HepG2 (cell line): ENCODE data around the gene IFRD1. TPM values are rescaled to one million over a fixed set of nuclear protein-coding genes. Genes with fewer than 3 reads are reported as not detected.

Experiments used
- ATAC-seq: fragments of 200-7000 bp; cut with Tn5 transposase; 3 replicates; pipeline ENCODE4 v1.9.1; 2020; ENCODE audit warnings: mild to moderate bottlenecking, moderate library complexity
- BruUV-seq: library from RNA; stranded (reverse); fragments of 400-500 nt; replicated peaks from 2 replicates; lab custom pipeline; 2021; lab: Mats Ljungman, UMichigan
- CTCF ChIA-PET: fragments of 300-600 bp; formaldehyde crosslinking; extraction: SDS; loops from one replicate; lab custom pipeline; 2021; ENCODE audit warnings: low total read pairs, inconsistent platforms, low intra/inter-chr PET ratio; lab: Yijun Ruan, JAX
- POLR2A ChIA-PET: fragments of 350-600 bp; sonication (Branson Sonifier 250); formaldehyde crosslinking; loops from one replicate; lab custom pipeline; 2020; ENCODE audit warnings: antibody characterized with exemption, inconsistent platforms; lab: Yijun Ruan, JAX
- DNase-seq: peaks from one replicate; pipeline ENCODE4 v3.0.0-alpha.2; 2015; ENCODE audit warnings: low spot score
- FAIRE-seq: peaks from 3 replicates; lab custom pipeline; 2011; peaks lifted over from hg19 to GRCh38; lab: Jason Lieb, UNC
- H2AFZ ChIP-seq: one replicate; pipeline ENCODE4 v1.6.1; 2011; ENCODE audit warnings: low read length, inconsistent platforms
- H3K27ac ChIP-seq: fragments of 300-600 bp; 3 replicates; pipeline ENCODE4 v1.8.0; 2011; ENCODE audit warnings: mixed run types, mild to moderate bottlenecking, mixed read lengths, low read length, inconsistent platforms; ENCODE audit not compliant: insufficient read depth; ENCODE audit errors: extremely low read length
- H3K27me3 ChIP-seq, 2 experiments: fragments of 200-600 bp in 1 of 2; 2 replicates in 1 of 2; 3 replicates in 1 of 2; pipeline versions ENCODE4 v1.6.0 to v1.8.0; 2011; ENCODE audit warnings: low read length in 2 of 2, mild to moderate bottlenecking in 2 of 2, moderate library complexity in 2 of 2, inconsistent platforms in 1 of 2; ENCODE audit not compliant: insufficient read depth in 2 of 2, control insufficient read depth in 1 of 2
- H3K36me3 ChIP-seq, 2 experiments: fragments of 200-600 bp in 1 of 2; replicated peaks in 1 of 2; 2 replicates in 1 of 2; 3 replicates in 1 of 2; pipeline versions ENCODE4 v1.5.1 to v1.8.0; 2011; ENCODE audit warnings: low read length in 2 of 2, inconsistent platforms in 1 of 2; ENCODE audit not compliant: insufficient read depth in 2 of 2, control insufficient read depth in 1 of 2
- H3K4me1 ChIP-seq: 2 replicates; pipeline ENCODE4 v1.5.1; 2012; ENCODE audit warnings: low read length, inconsistent platforms; ENCODE audit not compliant: insufficient read depth
- H3K4me2 ChIP-seq: 2 replicates; pipeline ENCODE4 v1.6.0; 2011; ENCODE audit warnings: low read depth, low read length, inconsistent platforms
- H3K4me3 ChIP-seq, 3 experiments: fragments of 200-600 bp in 1 of 3; sonication (generic), shearing (Covaris generic) in 1 of 3; replicated peaks in 1 of 3; 2 replicates each; pipeline ENCODE4 v1.5.1; 2011 to 2016; ENCODE audit warnings: low read length in 3 of 3, inconsistent platforms in 2 of 3, low read depth in 2 of 3, mild to moderate bottlenecking in 2 of 3, control low read depth in 1 of 3, mixed read lengths in 1 of 3; ENCODE audit not compliant: insufficient read depth in 1 of 3
- H3K79me2 ChIP-seq: one replicate; pipeline ENCODE4 v1.6.1; 2011; ENCODE audit warnings: low read length, inconsistent platforms; ENCODE audit not compliant: insufficient read depth
- H3K9ac ChIP-seq: 2 replicates; pipeline ENCODE4 v1.6.0; 2011; ENCODE audit warnings: mild to moderate bottlenecking, low read depth, low read length, inconsistent platforms; ENCODE audit not compliant: insufficient read depth
- H3K9me3 ChIP-seq: 2 replicates; pipeline ENCODE4 v1.5.1; 2012; ENCODE audit warnings: mild to moderate bottlenecking, low read length
- H4K20me1 ChIP-seq: 2 replicates; pipeline ENCODE4 v1.6.0; 2011; ENCODE audit warnings: inconsistent platforms, mild to moderate bottlenecking, low read length, moderate library complexity; ENCODE audit not compliant: insufficient read depth
- EZH2 ChIP-seq: conservative IDR thresholded peaks from 2 replicates; pipeline ENCODE4 v1.6.1; 2012; ENCODE audit warnings: mild to moderate bottlenecking, low read depth, low read length, moderate library complexity
- NFIB ChIP-seq: sonication (generic); formaldehyde crosslinking; IDR thresholded peaks from 2 replicates; pipeline ENCODE4 v1.9.0; 2021; ENCODE audit warnings: missing genetic modification reagents, mild to moderate bottlenecking, borderline replicate concordance
- NR2C2 ChIP-seq: sonication (generic); formaldehyde crosslinking; IDR thresholded peaks from 2 replicates; pipeline ENCODE4 v1.4.0; 2020; ENCODE audit warnings: missing genetic modification reagents, mild to moderate bottlenecking, moderate library complexity, borderline replicate concordance
- SMAD1 ChIP-seq: sonication (generic); formaldehyde crosslinking; IDR thresholded peaks from 2 replicates; pipeline ENCODE4 v1.4.0; 2020; ENCODE audit warnings: missing genetic modification reagents, low read depth, mild to moderate bottlenecking, borderline replicate concordance
- ZNF441 ChIP-seq: sonication (generic); formaldehyde crosslinking; IDR thresholded peaks from 2 replicates; pipeline ENCODE4 v1.7.0; 2021; ENCODE audit warnings: missing genetic modification reagents, borderline replicate concordance
- ZNF563 ChIP-seq: sonication (generic); formaldehyde crosslinking; IDR thresholded peaks from 2 replicates; pipeline ENCODE4 v1.8.0; 2022; ENCODE audit warnings: mild to moderate bottlenecking, moderate library complexity, missing genetic modification reagents
- ZNF564 ChIP-seq: sonication (generic); formaldehyde crosslinking; IDR thresholded peaks from 2 replicates; pipeline ENCODE4 v1.8.1; 2023; ENCODE audit warnings: mild to moderate bottlenecking, missing genetic modification reagents
- ZNF598 ChIP-seq: sonication (generic); formaldehyde crosslinking; IDR thresholded peaks from 2 replicates; pipeline ENCODE4 v1.5.1; 2020; ENCODE audit warnings: mild to moderate bottlenecking, missing genetic modification reagents, borderline replicate concordance
- ZNF776 ChIP-seq: sonication (generic); formaldehyde crosslinking; IDR thresholded peaks from 2 replicates; pipeline ENCODE4 v1.4.0; 2020; ENCODE audit warnings: mild to moderate bottlenecking, missing genetic modification reagents
- WGBS: methylation state at CpG from one replicate; pipeline ENCODE4 v1.1.6; 2017; ENCODE audit warnings: low lambda C conversion rate; 5-methylcytosine and 5-hydroxymethylcytosine counted together
- in situ Hi-C: cut with HindIII; loops from 2 replicates; pipeline ENCODE4 v1.10.0; 2017; ENCODE audit warnings: low pct_unique_long_range_greater_than_20kb; ENCODE audit not compliant: extremely low pct_ligation_motif_present
- intact Hi-C: fragments of 100-400 bp; cut with micrococcal nuclease; formaldehyde crosslinking; loops from one replicate; pipeline ENCODE4 v1.10.0; 2022; ENCODE audit not compliant: unreplicated experiment
- polyA plus RNA-seq, 8 experiments: library from polyadenylated mRNA; depleted of rRNA in 3 of 8; stranded (reverse) in 7 of 8; unstranded in 1 of 8; fragments of >200 nt; fragmentation: Illumina TruSeq in 4 of 8; extraction: Trizol in 4 of 8; gene quantifications; 2 replicates each; pipeline versions ENCODE4 v1.2.1 to v1.2.3, GENCODE V29; 2011 to 2016; ENCODE audit warnings: low read depth in 4 of 8, missing spikeins in 1 of 8, mixed read lengths in 1 of 8; ENCODE audit not compliant: insufficient read depth in 1 of 8
- total RNA-seq, 5 experiments: library from RNA; depleted of rRNA; stranded (reverse); fragments of >200 nt; fragmentation: Illumina TruSeq; extraction: Trizol; gene quantifications; 2 replicates each; pipeline ENCODE4 v1.2.3, GENCODE V29; 2016; ENCODE audit warnings: low read depth in 1 of 5
- TF ChIP-seq, protein P1 (sequence below), 2 experiments: fragments of 450-650 bp in 1 of 2; sonication (generic) in 1 of 2; formaldehyde crosslinking in 1 of 2; IDR thresholded peaks; 2 replicates each; pipeline versions ENCODE4 v1.6.1 to v1.8.0; 2016 to 2022; ENCODE audit warnings: antibody characterized with exemption in 1 of 2, mild to moderate bottlenecking in 1 of 2, missing genetic modification reagents in 1 of 2
- TF ChIP-seq, protein P2 (sequence below): sonication (generic); formaldehyde crosslinking; IDR thresholded peaks from 2 replicates; pipeline ENCODE4 v1.4.0; 2020; ENCODE audit warnings: missing genetic modification reagents
- TF ChIP-seq, protein P3 (sequence below): sonication (generic); formaldehyde crosslinking; IDR thresholded peaks from 2 replicates; pipeline ENCODE4 v1.4.0; 2020; ENCODE audit warnings: mild to moderate bottlenecking, low read depth, missing genetic modification reagents

Gene IFRD1
- total and polyA plus RNA-seq, 2 of the 13 experiments (the other 11 are each of a cell fraction or from before 2014, with no cell fraction given): 50.9 to 55.5 TPM

DNA sequence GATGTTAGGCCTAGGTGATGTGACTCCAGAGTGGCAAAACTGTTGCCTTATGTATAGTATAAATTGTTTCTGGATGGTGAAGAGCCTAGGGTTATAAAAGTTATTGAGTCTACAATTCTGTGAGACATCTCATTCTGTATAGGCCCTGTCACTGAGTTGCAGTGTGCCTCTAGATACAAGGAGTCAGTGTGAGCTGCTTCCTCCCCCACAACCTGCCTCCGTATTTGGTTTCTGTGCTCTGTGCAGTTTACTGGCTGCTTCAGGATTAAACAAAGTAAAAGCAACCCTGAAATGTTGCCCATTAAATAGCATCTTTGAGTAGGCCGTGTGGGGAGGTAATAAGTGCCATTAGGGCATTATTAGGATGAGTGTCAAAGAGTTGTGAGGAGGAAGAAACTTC, 1.9 kb upstream of the IFRD1 start:
- intact Hi-C loops: no loop called here
- FAIRE-seq: no peak
- Histone ChIP-seq H2AFZ (no peak overlapping the region), H3K27me3 (no peaks in the 10 kb centered on the region; a peak in 1 of 5 replicates), H3K4me3 (no peak overlapping the region), H3K4me1 (peaks cover 37% of the 10 kb centered on the region), H3K27ac (no peak overlapping the region), H3K36me3 (no peaks in the 10 kb centered on the region), H4K20me1 (peaks cover 19% of the 10 kb centered on the region), H3K4me2 (no peak overlapping the region; the same call in 1 of the 2 replicates), H3K79me2 (peaks cover 26% of the 10 kb centered on the region), H3K9ac (no peak overlapping the region), H3K9me3 (no peaks in the 10 kb centered on the region)
- POLR2A ChIA-PET: no interaction called here
- BruUV-seq: no TSS peak
- WGBS: 61% methylated on average over 2 of the region's 2 CpGs
- ATAC-seq: no peak
- no peak for DNase-seq
- in situ Hi-C loops: no loop called here
- CTCF ChIA-PET: no interaction called here
- TF ChIP-seq, protein P1, sequence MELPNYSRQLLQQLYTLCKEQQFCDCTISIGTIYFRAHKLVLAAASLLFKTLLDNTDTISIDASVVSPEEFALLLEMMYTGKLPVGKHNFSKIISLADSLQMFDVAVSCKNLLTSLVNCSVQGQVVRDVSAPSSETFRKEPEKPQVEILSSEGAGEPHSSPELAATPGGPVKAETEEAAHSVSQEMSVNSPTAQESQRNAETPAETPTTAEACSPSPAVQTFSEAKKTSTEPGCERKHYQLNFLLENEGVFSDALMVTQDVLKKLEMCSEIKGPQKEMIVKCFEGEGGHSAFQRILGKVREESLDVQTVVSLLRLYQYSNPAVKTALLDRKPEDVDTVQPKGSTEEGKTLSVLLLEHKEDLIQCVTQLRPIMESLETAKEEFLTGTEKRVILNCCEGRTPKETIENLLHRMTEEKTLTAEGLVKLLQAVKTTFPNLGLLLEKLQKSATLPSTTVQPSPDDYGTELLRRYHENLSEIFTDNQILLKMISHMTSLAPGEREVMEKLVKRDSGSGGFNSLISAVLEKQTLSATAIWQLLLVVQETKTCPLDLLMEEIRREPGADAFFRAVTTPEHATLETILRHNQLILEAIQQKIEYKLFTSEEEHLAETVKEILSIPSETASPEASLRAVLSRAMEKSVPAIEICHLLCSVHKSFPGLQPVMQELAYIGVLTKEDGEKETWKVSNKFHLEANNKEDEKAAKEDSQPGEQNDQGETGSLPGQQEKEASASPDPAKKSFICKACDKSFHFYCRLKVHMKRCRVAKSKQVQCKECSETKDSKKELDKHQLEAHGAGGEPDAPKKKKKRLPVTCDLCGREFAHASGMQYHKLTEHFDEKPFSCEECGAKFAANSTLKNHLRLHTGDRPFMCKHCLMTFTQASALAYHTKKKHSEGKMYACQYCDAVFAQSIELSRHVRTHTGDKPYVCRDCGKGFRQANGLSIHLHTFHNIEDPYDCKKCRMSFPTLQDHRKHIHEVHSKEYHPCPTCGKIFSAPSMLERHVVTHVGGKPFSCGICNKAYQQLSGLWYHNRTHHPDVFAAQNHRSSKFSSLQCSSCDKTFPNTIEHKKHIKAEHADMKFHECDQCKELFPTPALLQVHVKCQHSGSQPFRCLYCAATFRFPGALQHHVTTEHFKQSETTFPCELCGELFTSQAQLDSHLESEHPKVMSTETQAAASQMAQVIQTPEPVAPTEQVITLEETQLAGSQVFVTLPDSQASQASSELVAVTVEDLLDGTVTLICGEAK (IDR thresholded peaks at IDR 0.05): no peak
- TF ChIP-seq, protein P1 (CRISPR knock-in tag; IDR thresholded peaks at IDR 0.05): no peak
- TF ChIP-seq SMAD1 (CRISPR knock-in tag) (no peak), ZNF441 (CRISPR knock-in tag) (no peak), ZNF776 (CRISPR knock-in tag) (no peak), EZH2 (no peak), ZNF563 (no peak), ZNF564 (CRISPR knock-in tag) (no peak), ZNF598 (CRISPR knock-in tag) (no peak), NFIB (CRISPR knock-in tag) (no peak), NR2C2 (CRISPR knock-in tag) (no peak)
- TF ChIP-seq, protein P2, sequence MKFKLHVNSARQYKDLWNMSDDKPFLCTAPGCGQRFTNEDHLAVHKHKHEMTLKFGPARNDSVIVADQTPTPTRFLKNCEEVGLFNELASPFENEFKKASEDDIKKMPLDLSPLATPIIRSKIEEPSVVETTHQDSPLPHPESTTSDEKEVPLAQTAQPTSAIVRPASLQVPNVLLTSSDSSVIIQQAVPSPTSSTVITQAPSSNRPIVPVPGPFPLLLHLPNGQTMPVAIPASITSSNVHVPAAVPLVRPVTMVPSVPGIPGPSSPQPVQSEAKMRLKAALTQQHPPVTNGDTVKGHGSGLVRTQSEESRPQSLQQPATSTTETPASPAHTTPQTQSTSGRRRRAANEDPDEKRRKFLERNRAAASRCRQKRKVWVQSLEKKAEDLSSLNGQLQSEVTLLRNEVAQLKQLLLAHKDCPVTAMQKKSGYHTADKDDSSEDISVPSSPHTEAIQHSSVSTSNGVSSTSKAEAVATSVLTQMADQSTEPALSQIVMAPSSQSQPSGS: no peak
- TF ChIP-seq, protein P3, sequence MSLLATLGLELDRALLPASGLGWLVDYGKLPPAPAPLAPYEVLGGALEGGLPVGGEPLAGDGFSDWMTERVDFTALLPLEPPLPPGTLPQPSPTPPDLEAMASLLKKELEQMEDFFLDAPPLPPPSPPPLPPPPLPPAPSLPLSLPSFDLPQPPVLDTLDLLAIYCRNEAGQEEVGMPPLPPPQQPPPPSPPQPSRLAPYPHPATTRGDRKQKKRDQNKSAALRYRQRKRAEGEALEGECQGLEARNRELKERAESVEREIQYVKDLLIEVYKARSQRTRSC (CRISPR knock-in tag): no peak
